Measurements from ENCODE around the gene NKIRAS1.

- TF ChIP-seq POLR2A (IDR thresholded peaks at IDR 0.05) (no peak), CTCF (IDR thresholded peaks at IDR 0.05) (no peak)
These were observed 20.5 kb upstream of the NKIRAS1 start for GRCh38 chr3:23937296-23937695.
